BE2C (cell line): ENCODE measurements around the gene SFXN1.
"Not testable (repeated sequence)": the region's sequence is repeated elsewhere in the genome, so short reads cannot be mapped to it uniquely, and the experiment has no call there.

Experiments
- DNase-seq: peaks from one replicate; pipeline ENCODE4 v3.0.0-alpha.2; 2020
- H3K27me3 ChIP-seq: fragments of 250-450 bp; sonication (Bioruptor Pico); 2 replicates; pipeline ENCODE4 v1.5.1; 2020; ENCODE audit warnings: mild to moderate bottlenecking
- H3K36me3 ChIP-seq: fragments of 250-450 bp; sonication (Bioruptor Pico); 2 replicates; pipeline ENCODE4 v1.5.1; 2020; ENCODE audit warnings: mild to moderate bottlenecking
- H3K4me1 ChIP-seq: fragments of 250-450 bp; sonication (Bioruptor Pico); 2 replicates; pipeline ENCODE4 v1.5.1; 2020
- H3K4me3 ChIP-seq: 2 replicates; pipeline ENCODE4 v1.5.1; 2011; ENCODE audit warnings: low read depth, low read length
- H3K9me3 ChIP-seq: fragments of 250-450 bp; sonication (Bioruptor Pico); 2 replicates; pipeline ENCODE4 v1.5.1; 2020
- CTCF ChIP-seq: IDR thresholded peaks from 2 replicates; pipeline ENCODE4 v1.5.1; 2012; ENCODE audit warnings: mild to moderate bottlenecking, low read depth, low read length

The SFXN1 gene

GRCh38 chr5:175444060-175444904 is 34.1 kb upstream of the SFXN1 start, which contains the start of gene DRD1:
TSS of gene DRD1 (minus strand) at chr5:175444182. CDS start at chr5:175443099, 1,083 bp downstream.
- DNase-seq = peak; percentile 64
- Histone ChIP-seq H3K9me3 (no peaks in the 10 kb centered on the region), H3K4me3 (no peak within 1 kb of the TSS), H3K4me1 (no peaks in the 10 kb centered on the region), H3K27me3 (peaks cover 79% of the 10 kb centered on the region), H3K36me3 (no peaks in the 10 kb centered on the region)
- TF ChIP-seq CTCF = peak; percentile 54

- H3K36me3 ChIP-seq = no peaks in the 10 kb centered on the region
- no peaks in the 10 kb centered on the region for H3K4me1 ChIP-seq
- H3K9me3 ChIP-seq = no peaks in the 10 kb centered on the region
- no peak for DNase-seq
- TF ChIP-seq CTCF = no peak
- H3K4me3 ChIP-seq = no peak overlapping the region
- H3K27me3 ChIP-seq = peaks cover 80% of the 10 kb centered on the region
Measured at GRCh38 chr5:175444905-175445456, 33.4 kb upstream of the SFXN1 start.

GRCh38 chr5:175446378-175446777 is 32.0 kb upstream of the SFXN1 start:
- peaks cover 84% of the 10 kb centered on the region for H3K27me3 ChIP-seq
- not testable (repeated sequence) for H3K4me1 ChIP-seq, H3K36me3 ChIP-seq, H3K9me3 ChIP-seq, H3K4me3 ChIP-seq, DNase-seq

- no peak for TF ChIP-seq CTCF
- Histone ChIP-seq H3K9me3 (no peaks in the 10 kb centered on the region), H3K4me3 (no peak overlapping the region), H3K4me1 (no peaks in the 10 kb centered on the region), H3K36me3 (no peaks in the 10 kb centered on the region), H3K27me3 (peaks cover 84% of the 10 kb centered on the region)
- DNase-seq = no peak
Measured at GRCh38 chr5:175447571-175447970, 30.8 kb upstream of the SFXN1 start.

GRCh38 chr5:175448276-175448675 is 30.1 kb upstream of the SFXN1 start:
- H3K4me1 ChIP-seq = no peaks in the 10 kb centered on the region
- no peaks in the 10 kb centered on the region for H3K36me3 ChIP-seq
- TF ChIP-seq CTCF = no peak
- H3K9me3 ChIP-seq = no peaks in the 10 kb centered on the region
- H3K4me3 ChIP-seq = no peak overlapping the region
- peaks cover 82% of the 10 kb centered on the region for H3K27me3 ChIP-seq
- no peak for DNase-seq

- DNase-seq = no peak
- Histone ChIP-seq H3K4me3 (no peak overlapping the region), H3K9me3 (no peaks in the 10 kb centered on the region), H3K36me3 (no peaks in the 10 kb centered on the region), H3K27me3 (peaks cover 68% of the 10 kb centered on the region), H3K4me1 (no peaks in the 10 kb centered on the region)
- TF ChIP-seq CTCF = no peak
Measured at GRCh38 chr5:175452166-175452565, 26.2 kb upstream of the SFXN1 start.

- H3K27me3 ChIP-seq = peaks cover 61% of the 10 kb centered on the region
- not testable (repeated sequence) for H3K4me3 ChIP-seq
Measured at GRCh38 chr5:175454338-175454737, 24.0 kb upstream of the SFXN1 start.

More at GRCh38 chr5:175454338-175454737, 24.0 kb upstream of the SFXN1 start:
- not testable (repeated sequence) for H3K9me3 ChIP-seq, DNase-seq, H3K36me3 ChIP-seq, H3K4me1 ChIP-seq
